ENCODE measurements around the gene SCML1.

DNA sequence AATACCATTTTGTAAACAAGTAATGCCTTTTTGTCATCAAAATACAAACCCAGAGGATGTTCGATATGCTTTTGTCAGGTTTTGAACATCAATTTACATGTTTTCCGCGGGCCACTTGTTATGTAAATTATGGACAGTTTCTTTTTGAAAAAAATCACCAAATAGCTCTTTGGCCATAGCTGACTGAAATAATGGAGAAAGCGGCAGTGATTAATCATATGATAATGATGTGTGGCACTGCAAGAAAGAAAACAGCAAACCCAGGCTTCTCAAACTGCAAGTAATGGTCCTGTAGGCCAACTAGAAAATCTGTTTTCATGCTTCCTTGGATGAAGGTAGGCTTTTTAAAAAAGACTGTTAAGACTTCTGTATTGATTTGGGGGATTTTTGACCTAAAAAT lies 15.6 kb upstream of the SCML1 start:
- TF ChIP-seq, protein P1, sequence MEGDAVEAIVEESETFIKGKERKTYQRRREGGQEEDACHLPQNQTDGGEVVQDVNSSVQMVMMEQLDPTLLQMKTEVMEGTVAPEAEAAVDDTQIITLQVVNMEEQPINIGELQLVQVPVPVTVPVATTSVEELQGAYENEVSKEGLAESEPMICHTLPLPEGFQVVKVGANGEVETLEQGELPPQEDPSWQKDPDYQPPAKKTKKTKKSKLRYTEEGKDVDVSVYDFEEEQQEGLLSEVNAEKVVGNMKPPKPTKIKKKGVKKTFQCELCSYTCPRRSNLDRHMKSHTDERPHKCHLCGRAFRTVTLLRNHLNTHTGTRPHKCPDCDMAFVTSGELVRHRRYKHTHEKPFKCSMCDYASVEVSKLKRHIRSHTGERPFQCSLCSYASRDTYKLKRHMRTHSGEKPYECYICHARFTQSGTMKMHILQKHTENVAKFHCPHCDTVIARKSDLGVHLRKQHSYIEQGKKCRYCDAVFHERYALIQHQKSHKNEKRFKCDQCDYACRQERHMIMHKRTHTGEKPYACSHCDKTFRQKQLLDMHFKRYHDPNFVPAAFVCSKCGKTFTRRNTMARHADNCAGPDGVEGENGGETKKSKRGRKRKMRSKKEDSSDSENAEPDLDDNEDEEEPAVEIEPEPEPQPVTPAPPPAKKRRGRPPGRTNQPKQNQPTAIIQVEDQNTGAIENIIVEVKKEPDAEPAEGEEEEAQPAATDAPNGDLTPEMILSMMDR (conservative IDR thresholded peaks at IDR 0.05), result no peak
- TF ChIP-seq ZFX (IDR thresholded peaks at IDR 0.05), result no peak

Measured in C4-2B (cell line).